ENCODE measurements around the gene PICALM.

The PICALM gene

DNA sequence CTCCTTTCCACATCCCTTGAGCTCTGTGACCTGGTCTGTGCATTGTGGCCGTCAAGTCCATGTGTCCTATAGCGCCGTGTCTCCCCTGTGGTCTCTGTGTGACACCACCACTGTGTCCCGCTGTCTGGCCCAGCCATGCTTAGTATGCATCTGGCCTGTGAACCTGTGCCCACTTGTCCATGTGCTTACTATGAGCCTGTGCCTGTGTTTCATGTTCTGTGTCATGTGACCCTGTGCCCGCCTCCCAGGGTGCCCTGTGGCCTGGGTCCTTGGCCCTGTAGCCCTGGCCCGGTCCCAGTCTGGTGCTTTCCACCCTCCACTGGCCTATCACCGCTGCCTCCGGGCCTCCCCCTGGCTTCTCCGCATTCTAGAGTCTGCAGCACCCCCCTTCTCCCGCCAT lies 133.1 kb downstream of the PICALM start:
- TF ChIP-seq YY1 (IDR thresholded peaks at IDR 0.05; ENCODE audit: low read depth): no peak
- TF ChIP-seq TCF12 (IDR thresholded peaks at IDR 0.05; ENCODE audit: low read depth): no peak
- no peak for TF ChIP-seq CREB1 (IDR thresholded peaks at IDR 0.05; ENCODE audit: low read depth)
- TF ChIP-seq FOXM1 (IDR thresholded peaks at IDR 0.05; ENCODE audit: borderline replicate concordance, low read depth): no peak
- TF ChIP-seq, protein P1, sequence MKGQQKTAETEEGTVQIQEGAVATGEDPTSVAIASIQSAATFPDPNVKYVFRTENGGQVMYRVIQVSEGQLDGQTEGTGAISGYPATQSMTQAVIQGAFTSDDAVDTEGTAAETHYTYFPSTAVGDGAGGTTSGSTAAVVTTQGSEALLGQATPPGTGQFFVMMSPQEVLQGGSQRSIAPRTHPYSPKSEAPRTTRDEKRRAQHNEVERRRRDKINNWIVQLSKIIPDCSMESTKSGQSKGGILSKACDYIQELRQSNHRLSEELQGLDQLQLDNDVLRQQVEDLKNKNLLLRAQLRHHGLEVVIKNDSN (IDR thresholded peaks at IDR 0.05): no peak
- TF ChIP-seq NFIC (IDR thresholded peaks at IDR 0.05): no peak
- TF ChIP-seq EP300 (IDR thresholded peaks at IDR 0.05; ENCODE audit: borderline replicate concordance): no peak
- no peak for TF ChIP-seq TEAD4 (IDR thresholded peaks at IDR 0.05)
- no peak for TF ChIP-seq TAF1 (IDR thresholded peaks at IDR 0.05; ENCODE audit: low read depth)
- TF ChIP-seq, protein P2, sequence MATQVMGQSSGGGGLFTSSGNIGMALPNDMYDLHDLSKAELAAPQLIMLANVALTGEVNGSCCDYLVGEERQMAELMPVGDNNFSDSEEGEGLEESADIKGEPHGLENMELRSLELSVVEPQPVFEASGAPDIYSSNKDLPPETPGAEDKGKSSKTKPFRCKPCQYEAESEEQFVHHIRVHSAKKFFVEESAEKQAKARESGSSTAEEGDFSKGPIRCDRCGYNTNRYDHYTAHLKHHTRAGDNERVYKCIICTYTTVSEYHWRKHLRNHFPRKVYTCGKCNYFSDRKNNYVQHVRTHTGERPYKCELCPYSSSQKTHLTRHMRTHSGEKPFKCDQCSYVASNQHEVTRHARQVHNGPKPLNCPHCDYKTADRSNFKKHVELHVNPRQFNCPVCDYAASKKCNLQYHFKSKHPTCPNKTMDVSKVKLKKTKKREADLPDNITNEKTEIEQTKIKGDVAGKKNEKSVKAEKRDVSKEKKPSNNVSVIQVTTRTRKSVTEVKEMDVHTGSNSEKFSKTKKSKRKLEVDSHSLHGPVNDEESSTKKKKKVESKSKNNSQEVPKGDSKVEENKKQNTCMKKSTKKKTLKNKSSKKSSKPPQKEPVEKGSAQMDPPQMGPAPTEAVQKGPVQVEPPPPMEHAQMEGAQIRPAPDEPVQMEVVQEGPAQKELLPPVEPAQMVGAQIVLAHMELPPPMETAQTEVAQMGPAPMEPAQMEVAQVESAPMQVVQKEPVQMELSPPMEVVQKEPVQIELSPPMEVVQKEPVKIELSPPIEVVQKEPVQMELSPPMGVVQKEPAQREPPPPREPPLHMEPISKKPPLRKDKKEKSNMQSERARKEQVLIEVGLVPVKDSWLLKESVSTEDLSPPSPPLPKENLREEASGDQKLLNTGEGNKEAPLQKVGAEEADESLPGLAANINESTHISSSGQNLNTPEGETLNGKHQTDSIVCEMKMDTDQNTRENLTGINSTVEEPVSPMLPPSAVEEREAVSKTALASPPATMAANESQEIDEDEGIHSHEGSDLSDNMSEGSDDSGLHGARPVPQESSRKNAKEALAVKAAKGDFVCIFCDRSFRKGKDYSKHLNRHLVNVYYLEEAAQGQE (IDR thresholded peaks at IDR 0.05; ENCODE audit: low read depth): no peak
- TF ChIP-seq EGR1 (IDR thresholded peaks at IDR 0.05): no peak
- TF ChIP-seq ZBTB7A (IDR thresholded peaks at IDR 0.05; ENCODE audit: low read depth): no peak

DNA sequence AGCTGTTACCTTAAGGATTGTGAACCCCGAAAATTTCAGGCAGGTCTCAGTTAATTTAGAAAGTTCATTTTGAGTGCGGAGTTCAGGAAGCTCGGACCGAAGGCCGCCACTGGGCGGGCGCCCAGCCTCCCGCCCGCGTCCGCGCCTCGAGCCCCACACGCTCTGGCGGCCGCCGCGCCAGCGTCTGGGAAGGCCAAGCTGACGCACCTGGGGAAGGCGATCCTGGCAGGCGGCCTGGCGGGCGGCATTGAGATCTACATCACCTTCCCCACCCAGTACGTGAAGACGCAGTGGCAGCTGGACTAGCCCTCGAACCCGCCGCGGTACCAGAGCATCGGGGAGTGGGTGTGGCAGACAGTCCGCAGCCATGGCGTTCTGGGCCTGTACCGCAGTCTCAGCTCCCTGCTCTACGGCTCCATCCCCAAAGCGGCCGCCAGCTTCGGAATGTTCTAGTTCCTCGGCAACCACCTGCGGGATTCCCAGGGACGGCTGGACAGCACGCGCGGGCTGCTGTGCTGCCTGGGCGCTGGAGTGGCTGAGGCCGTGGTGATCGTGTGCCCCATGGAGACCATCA lies 134.2 kb downstream of the PICALM start:
- TF ChIP-seq, protein P3, sequence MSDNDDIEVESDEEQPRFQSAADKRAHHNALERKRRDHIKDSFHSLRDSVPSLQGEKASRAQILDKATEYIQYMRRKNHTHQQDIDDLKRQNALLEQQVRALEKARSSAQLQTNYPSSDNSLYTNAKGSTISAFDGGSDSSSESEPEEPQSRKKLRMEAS (IDR thresholded peaks at IDR 0.05): no peak
- TF ChIP-seq TCF12 (IDR thresholded peaks at IDR 0.05; ENCODE audit: low read depth): no peak
- no peak for TF ChIP-seq FOXM1 (IDR thresholded peaks at IDR 0.05; ENCODE audit: borderline replicate concordance, low read depth)
- no peak for TF ChIP-seq TAF1 (IDR thresholded peaks at IDR 0.05; ENCODE audit: low read depth)

DNA sequence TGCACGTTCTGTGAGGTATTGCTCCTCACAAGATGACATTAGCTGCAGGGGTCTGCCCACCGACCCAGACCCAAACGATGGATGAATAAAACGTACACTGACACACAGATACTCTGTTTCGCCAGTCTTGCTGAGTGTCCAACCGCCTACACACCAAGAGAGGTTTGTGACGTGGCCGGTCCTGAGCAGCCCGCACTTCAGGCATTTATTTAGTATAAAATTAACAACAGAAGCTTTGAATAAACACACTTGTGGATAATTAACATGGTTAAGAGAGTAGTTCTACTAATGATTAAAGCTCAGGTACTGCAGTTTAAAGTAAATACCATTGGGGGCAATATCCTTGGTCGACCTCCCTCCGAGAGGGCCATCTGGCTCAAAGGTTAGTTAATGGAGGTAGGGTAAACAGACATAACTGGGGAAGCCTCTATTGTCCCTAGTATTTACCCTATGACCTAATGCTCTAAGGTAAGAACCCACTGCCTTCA lies 138.0 kb downstream of the PICALM start:
- TF ChIP-seq YY1 (IDR thresholded peaks at IDR 0.05; ENCODE audit: low read depth) (no peak), TCF12 (IDR thresholded peaks at IDR 0.05; ENCODE audit: low read depth) (no peak), ZBTB7A (IDR thresholded peaks at IDR 0.05; ENCODE audit: low read depth) (no peak), NFIC (IDR thresholded peaks at IDR 0.05) (no peak), TAF1 (IDR thresholded peaks at IDR 0.05; ENCODE audit: low read depth) (no peak)

DNA sequence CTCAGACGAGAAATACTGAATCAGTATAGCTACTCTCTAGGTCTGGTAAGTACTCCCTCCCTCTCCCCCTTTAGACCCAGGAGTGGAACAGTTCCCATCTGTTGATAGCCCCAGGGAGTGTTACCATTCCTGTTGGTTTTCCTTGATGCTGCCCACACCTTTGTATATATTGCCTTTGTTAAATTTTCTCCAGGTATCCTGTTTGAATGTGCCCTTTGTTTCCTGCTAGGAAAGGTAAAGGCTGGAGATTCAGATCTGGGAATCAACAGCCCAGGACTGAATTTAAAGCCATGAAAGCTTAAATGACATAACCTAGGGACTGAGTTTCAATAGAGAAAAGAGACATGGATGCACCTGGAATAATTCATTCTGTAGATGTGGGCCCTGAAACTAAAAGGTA lies 145.4 kb downstream of the PICALM start:
- TF ChIP-seq ZBTB7A (IDR thresholded peaks at IDR 0.05; ENCODE audit: low read depth) (no peak), TCF12 (IDR thresholded peaks at IDR 0.05; ENCODE audit: low read depth) (no peak), EP300 (IDR thresholded peaks at IDR 0.05; ENCODE audit: borderline replicate concordance) (no peak), TAF1 (IDR thresholded peaks at IDR 0.05; ENCODE audit: low read depth) (no peak), EGR1 (IDR thresholded peaks at IDR 0.05) (no peak), NFIC (IDR thresholded peaks at IDR 0.05) (no peak), YY1 (IDR thresholded peaks at IDR 0.05; ENCODE audit: low read depth) (no peak), FOXM1 (IDR thresholded peaks at IDR 0.05; ENCODE audit: borderline replicate concordance, low read depth) (no peak), RAD21 (IDR thresholded peaks at IDR 0.05; ENCODE audit: low read depth) (no peak), TEAD4 (IDR thresholded peaks at IDR 0.05) (no peak)
- TF ChIP-seq, protein P2 (IDR thresholded peaks at IDR 0.05; ENCODE audit: low read depth): no peak
- TF ChIP-seq, protein P1 (IDR thresholded peaks at IDR 0.05): no peak

DNA sequence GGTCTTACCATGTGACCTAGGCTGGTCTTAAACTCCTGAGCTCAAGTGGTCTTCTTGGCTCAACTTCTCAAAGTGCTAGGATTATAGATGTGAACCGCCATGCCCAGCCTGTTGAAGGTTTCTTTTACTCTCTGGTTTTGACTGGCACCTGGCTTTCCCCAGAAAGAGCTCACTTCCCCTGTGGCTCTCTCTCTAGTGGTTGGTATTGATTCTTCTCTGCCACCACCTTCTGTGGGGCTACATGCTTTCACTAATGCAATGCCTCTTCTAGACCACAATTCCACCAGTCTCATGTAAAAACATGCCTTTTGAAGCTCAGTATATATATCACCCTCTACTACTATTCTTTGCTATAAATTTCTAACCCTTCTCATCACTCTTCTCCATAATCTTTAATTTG lies 146.5 kb downstream of the PICALM start:
- TF ChIP-seq FOXM1 (IDR thresholded peaks at IDR 0.05; ENCODE audit: borderline replicate concordance, low read depth): no peak
- TF ChIP-seq, protein P2 (IDR thresholded peaks at IDR 0.05; ENCODE audit: low read depth): no peak
- TF ChIP-seq, protein P3 (IDR thresholded peaks at IDR 0.05): no peak
- TF ChIP-seq NFIC (IDR thresholded peaks at IDR 0.05): no peak
- no peak for TF ChIP-seq EP300 (IDR thresholded peaks at IDR 0.05; ENCODE audit: borderline replicate concordance)
- no peak for TF ChIP-seq TCF12 (IDR thresholded peaks at IDR 0.05; ENCODE audit: low read depth)
- no peak for TF ChIP-seq CEBPB (IDR thresholded peaks at IDR 0.05)
- TF ChIP-seq TEAD4 (IDR thresholded peaks at IDR 0.05): no peak
- TF ChIP-seq, protein P1 (IDR thresholded peaks at IDR 0.05): no peak
- no peak for TF ChIP-seq RAD21 (IDR thresholded peaks at IDR 0.05; ENCODE audit: low read depth)
- TF ChIP-seq ZBTB7A (IDR thresholded peaks at IDR 0.05; ENCODE audit: low read depth): no peak
- no peak for TF ChIP-seq CREB1 (IDR thresholded peaks at IDR 0.05; ENCODE audit: low read depth)
- no peak for TF ChIP-seq YY1 (IDR thresholded peaks at IDR 0.05; ENCODE audit: low read depth)
- TF ChIP-seq TAF1 (IDR thresholded peaks at IDR 0.05; ENCODE audit: low read depth): no peak
- TF ChIP-seq EGR1 (IDR thresholded peaks at IDR 0.05): no peak
